Bronchial epithelial cell (primary cell): ENCODE data around the gene MRPL58. TPM values are rescaled to one million over a fixed set of nuclear protein-coding genes. Genes with fewer than 3 reads are reported as not detected.

Experiments used
- DNase-seq: peaks from one replicate; pipeline ENCODE4 v3.0.0-alpha.2; 2010; ENCODE audit warnings: low read depth
- FAIRE-seq: peaks from 2 replicates; lab custom pipeline; 2011; peaks lifted over from hg19 to GRCh38; lab: Jason Lieb, UNC
- H3K27me3 ChIP-seq: 2 replicates; pipeline ENCODE4 v1.5.1; 2011; ENCODE audit warnings: low read length; ENCODE audit not compliant: control insufficient read depth, insufficient read depth
- H3K36me3 ChIP-seq: 2 replicates; pipeline ENCODE4 v1.5.1; 2011; ENCODE audit warnings: low read length; ENCODE audit not compliant: control insufficient read depth, insufficient read depth
- H3K4me3 ChIP-seq: 2 replicates; pipeline ENCODE4 v1.5.1; 2011; ENCODE audit warnings: mild to moderate bottlenecking, low read depth, low read length, control low read depth
- total RNA-seq: library from RNA; depleted of rRNA; stranded (reverse); fragments of >200 nt; gene quantifications from 2 replicates; pipeline ENCODE4 v1.2.1, GENCODE V29; 2014
- TF ChIP-seq, protein P1 (sequence below): IDR thresholded peaks from 2 replicates; pipeline ENCODE4 v1.5.1; 2011; ENCODE audit warnings: mild to moderate bottlenecking, moderate library complexity, low read length, control low read depth, inconsistent platforms; ENCODE audit not compliant: insufficient read depth, severe bottlenecking

Gene MRPL58
- total RNA-seq, 1 donor from 2014 or later, result 41.6 TPM

DNA sequence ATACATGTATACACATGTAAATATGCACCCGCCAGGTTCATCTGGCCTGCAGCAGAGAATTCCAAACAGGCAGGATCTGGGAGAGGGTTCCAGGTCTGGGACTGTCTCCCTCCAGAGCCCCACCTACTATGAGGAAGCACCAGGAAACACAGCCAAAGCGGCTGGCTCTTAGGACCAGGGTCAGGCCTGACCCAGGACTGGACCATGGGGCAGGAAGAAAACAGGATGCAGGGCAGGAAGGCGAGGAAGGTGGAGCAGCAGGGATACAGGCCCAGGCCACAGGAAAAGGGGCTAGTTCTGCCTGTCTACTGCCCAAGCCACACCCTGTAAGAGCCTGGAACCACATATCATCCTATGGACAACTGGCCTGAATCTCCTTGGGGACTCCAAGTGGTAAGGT lies 42.1 kb upstream of the MRPL58 start:
- DNase-seq (no peak), FAIRE-seq (no peak)
- Histone ChIP-seq H3K36me3 (no peaks in the 10 kb centered on the region), H3K27me3 (peaks cover 5% of the 10 kb centered on the region), H3K4me3 (no peak overlapping the region)
- TF ChIP-seq, protein P1, sequence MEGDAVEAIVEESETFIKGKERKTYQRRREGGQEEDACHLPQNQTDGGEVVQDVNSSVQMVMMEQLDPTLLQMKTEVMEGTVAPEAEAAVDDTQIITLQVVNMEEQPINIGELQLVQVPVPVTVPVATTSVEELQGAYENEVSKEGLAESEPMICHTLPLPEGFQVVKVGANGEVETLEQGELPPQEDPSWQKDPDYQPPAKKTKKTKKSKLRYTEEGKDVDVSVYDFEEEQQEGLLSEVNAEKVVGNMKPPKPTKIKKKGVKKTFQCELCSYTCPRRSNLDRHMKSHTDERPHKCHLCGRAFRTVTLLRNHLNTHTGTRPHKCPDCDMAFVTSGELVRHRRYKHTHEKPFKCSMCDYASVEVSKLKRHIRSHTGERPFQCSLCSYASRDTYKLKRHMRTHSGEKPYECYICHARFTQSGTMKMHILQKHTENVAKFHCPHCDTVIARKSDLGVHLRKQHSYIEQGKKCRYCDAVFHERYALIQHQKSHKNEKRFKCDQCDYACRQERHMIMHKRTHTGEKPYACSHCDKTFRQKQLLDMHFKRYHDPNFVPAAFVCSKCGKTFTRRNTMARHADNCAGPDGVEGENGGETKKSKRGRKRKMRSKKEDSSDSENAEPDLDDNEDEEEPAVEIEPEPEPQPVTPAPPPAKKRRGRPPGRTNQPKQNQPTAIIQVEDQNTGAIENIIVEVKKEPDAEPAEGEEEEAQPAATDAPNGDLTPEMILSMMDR, result no peak

DNA sequence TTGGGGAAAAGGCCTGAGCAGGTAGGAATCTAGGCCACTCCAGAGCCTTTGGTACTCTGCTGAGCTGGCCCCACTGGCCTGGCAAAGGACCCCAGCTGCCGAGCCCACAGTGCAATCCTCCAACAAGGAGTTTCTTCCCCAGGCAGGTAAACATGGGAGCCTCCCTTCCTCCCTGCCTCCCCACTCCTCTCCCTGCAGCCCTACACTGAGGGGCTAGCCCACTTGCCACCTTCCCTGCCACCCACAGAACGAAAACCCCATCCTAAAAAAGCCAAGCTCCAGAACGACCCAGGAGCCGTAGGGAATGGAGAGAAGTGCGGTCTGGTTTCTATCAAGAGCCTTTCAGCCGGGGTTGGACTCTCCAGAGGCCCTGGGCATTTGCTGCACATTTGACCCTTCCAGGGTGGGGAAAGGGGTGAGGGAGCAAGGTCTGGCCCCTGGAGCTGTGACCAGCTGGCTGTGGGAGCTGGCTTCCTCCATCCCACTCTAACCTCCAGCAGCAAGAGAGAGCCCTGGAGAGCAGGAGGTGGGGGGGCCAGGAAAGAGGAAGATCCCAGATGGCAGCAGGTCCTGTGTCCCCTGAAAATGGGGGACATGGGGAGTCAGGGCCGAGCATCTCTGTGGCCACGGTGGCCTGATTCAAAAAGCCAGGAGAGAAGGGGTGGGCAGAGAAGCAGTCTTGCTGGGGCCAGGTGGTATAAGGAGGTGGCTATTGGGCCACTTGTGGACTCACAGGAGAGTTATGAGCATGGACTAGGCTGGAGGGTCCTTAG lies 41.2 kb upstream of the MRPL58 start:
- TF ChIP-seq, protein P1, result no peak
- FAIRE-seq (no peak), DNase-seq (no peak)
- H3K36me3 ChIP-seq, result no peaks in the 10 kb centered on the region
- H3K27me3 ChIP-seq, result peaks cover 5% of the 10 kb centered on the region
- no peak overlapping the region for H3K4me3 ChIP-seq

DNA sequence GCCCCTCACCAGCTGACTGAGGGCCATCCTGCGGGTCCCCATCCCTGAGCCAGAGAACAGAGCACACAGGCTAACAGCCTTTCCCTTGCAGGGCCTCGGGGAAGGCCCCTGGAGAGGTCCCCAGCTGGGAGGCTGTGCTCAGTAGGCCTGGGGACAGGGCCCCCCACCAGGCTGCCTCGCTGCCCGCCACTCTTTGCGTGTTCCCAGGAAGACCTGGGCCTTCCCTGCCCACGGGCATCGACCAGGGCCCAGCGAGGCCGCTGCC lies 40.7 kb upstream of the MRPL58 start:
- Histone ChIP-seq H3K4me3 (peak overlapping the region; percentile 58), H3K27me3 (peaks cover 5% of the 10 kb centered on the region), H3K36me3 (no peaks in the 10 kb centered on the region)
- no peak for DNase-seq
- no peak for FAIRE-seq
- TF ChIP-seq, protein P1, result no peak

GRCh38 chr17:74972107-74972972 lies 40.1 kb upstream of the MRPL58 start, which contains the start of gene HID1:
Gene HID1, minus strand, starts transcription at chr17:74972759. Its CDS starts 103 bp downstream, at chr17:74972656.
- peak; percentile 35 for DNase-seq
- TF ChIP-seq, protein P1, result no peak
- Histone ChIP-seq H3K36me3 (no peaks in the 10 kb centered on the region), H3K27me3 (peaks cover 5% of the 10 kb centered on the region), H3K4me3 (peak within 1 kb of the TSS; percentile 58)
- no peak for FAIRE-seq

DNA sequence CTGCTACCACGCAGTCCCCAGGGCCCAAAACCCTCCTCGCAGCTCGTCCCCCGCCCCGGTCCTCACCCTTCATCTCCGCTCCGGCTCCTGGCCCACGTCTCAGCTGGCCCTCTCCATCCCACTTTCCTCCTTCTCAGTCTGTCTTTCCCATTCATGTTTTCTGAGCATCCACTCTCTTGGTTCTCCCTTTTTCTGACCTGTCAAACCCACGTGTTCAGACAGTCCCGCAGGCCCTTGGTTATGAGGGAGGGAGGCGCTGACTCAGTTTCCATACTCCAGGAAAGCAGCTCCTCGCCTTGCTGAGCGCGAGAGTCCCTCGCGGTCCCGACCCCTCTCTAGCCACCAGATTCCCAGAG lies 39.5 kb upstream of the MRPL58 start:
- FAIRE-seq, result no peak
- H3K4me3 ChIP-seq, result peak overlapping the region; percentile 58
- TF ChIP-seq, protein P1, result no peak
- H3K36me3 ChIP-seq, result no peaks in the 10 kb centered on the region
- DNase-seq, result no peak
- H3K27me3 ChIP-seq, result peaks cover 5% of the 10 kb centered on the region
